ENCODE measurements around the gene SLC22A3.
"Not testable (repeated sequence)": the region's sequence is repeated elsewhere in the genome, so short reads cannot be mapped to it uniquely, and the experiment has no call there.

SLC22A3 gene

DNA sequence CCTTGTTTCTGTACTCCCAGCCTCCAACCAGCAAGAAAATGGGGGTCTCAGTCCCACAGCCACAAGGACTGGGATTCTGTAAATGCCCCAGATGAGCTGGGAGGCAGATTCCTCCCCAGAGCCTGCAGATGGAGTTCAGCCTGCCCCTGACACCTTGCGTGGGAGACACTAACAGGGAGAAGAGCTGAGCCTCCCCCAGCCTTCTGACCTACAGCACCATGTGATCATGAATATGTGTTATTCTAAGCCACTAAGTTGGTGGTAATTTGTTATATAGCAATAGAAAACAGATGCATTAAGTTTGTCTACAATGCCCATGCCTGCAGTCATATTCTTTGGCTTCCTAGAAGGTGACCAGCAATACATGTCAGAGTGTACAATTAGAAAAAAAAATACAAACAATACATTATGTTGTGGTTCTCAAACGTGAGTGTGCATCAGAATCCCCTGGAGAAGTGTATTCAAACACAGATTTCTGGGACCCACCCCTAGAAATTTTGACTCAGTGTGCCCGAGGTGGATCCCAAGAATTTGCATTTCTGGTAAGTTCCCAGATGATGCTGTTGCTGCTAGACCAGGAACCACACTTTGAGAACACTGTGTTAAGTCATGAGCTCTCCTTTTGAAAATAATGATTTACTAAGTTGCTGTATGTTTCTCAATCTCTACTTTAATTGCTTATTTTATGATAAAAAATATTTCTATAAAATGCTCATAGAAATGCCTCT is 39.9 kb downstream of the SLC22A3 start:
- TF ChIP-seq MYC (IDR thresholded peaks at IDR 0.05; ENCODE audit: low read depth, low read length) (no peak), POLR2A (IDR thresholded peaks at IDR 0.05; ENCODE audit: extremely low read depth, insufficient read length) (no peak)
- TF ChIP-seq, protein P1, sequence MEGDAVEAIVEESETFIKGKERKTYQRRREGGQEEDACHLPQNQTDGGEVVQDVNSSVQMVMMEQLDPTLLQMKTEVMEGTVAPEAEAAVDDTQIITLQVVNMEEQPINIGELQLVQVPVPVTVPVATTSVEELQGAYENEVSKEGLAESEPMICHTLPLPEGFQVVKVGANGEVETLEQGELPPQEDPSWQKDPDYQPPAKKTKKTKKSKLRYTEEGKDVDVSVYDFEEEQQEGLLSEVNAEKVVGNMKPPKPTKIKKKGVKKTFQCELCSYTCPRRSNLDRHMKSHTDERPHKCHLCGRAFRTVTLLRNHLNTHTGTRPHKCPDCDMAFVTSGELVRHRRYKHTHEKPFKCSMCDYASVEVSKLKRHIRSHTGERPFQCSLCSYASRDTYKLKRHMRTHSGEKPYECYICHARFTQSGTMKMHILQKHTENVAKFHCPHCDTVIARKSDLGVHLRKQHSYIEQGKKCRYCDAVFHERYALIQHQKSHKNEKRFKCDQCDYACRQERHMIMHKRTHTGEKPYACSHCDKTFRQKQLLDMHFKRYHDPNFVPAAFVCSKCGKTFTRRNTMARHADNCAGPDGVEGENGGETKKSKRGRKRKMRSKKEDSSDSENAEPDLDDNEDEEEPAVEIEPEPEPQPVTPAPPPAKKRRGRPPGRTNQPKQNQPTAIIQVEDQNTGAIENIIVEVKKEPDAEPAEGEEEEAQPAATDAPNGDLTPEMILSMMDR (IDR thresholded peaks at IDR 0.05; ENCODE audit: low read depth, low read length): no peak
- TF ChIP-seq, protein P2, sequence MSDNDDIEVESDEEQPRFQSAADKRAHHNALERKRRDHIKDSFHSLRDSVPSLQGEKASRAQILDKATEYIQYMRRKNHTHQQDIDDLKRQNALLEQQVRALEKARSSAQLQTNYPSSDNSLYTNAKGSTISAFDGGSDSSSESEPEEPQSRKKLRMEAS (IDR thresholded peaks at IDR 0.05; ENCODE audit: low read depth, low read length): no peak
- no peak for DNase-seq (ENCODE audit: low read depth)
- no peak overlapping the region for H3K4me3 ChIP-seq (ENCODE audit: low read depth, low read length)

DNA sequence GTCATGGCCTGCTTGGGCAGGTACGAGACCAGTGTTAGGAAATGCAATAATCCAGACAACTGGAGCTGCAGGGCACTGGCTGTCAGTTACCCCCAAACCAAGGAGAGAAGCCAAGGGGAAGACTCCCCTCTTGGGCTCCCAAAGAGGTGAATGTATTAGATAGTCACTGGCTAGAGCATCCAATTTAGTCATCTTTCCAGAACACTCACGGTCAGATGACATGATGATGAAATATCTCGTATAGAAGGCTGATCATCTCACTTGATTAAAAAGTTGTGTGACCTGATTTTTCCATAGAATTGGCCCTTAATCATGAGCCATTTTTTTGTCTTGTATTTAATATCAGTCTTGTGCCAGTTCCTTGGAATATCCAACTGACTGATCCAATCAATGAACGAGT is 40.7 kb downstream of the SLC22A3 start:
- no peak for DNase-seq (ENCODE audit: low read depth)
- TF ChIP-seq, protein P2 (IDR thresholded peaks at IDR 0.05; ENCODE audit: low read depth, low read length): no peak
- TF ChIP-seq, protein P1 (IDR thresholded peaks at IDR 0.05; ENCODE audit: low read depth, low read length): no peak
- no peak for TF ChIP-seq MYC (IDR thresholded peaks at IDR 0.05; ENCODE audit: low read depth, low read length)
- TF ChIP-seq POLR2A (IDR thresholded peaks at IDR 0.05; ENCODE audit: extremely low read depth, insufficient read length): no peak
- H3K4me3 ChIP-seq (ENCODE audit: low read depth, low read length): no peak overlapping the region

DNA sequence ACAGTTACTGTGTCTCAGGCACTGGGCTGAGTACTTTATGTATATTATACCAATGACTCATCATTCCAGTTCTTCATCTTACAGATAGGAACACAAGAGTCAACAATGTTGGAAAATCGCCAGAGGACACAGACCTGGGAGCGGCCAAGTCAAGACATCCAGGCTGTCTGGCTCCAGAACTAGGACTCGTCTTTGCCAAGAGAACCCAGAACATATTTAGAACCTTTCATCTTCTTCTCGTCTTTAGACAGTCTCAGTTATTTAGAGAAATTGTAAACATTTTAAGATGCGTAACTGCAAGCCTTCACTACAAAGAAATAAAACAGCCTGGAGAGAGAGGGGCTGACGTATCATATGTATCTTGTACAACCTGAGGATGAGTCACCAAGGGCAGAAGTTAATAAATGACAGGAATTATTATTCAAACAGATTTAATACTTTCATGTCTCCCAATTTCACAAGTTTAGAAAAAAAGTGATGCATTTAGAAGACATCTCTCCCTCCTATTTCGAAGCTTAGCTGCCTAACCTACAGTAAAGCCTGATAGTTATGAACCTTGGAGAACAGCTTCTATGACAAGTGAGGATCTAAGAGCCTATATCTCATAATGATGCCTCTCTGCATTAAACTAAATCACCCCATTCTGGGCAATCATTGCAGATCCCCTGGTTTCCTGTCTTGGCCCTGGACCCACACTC is 43.4 kb downstream of the SLC22A3 start:
- no peak overlapping the region for H3K4me3 ChIP-seq (ENCODE audit: low read depth, low read length)
- TF ChIP-seq MYC (IDR thresholded peaks at IDR 0.05; ENCODE audit: low read depth, low read length) (no peak), POLR2A (IDR thresholded peaks at IDR 0.05; ENCODE audit: extremely low read depth, insufficient read length) (no peak)
- TF ChIP-seq, protein P2 (IDR thresholded peaks at IDR 0.05; ENCODE audit: low read depth, low read length): no peak
- TF ChIP-seq, protein P1 (IDR thresholded peaks at IDR 0.05; ENCODE audit: low read depth, low read length): no peak
- no peak for DNase-seq (ENCODE audit: low read depth)

DNA sequence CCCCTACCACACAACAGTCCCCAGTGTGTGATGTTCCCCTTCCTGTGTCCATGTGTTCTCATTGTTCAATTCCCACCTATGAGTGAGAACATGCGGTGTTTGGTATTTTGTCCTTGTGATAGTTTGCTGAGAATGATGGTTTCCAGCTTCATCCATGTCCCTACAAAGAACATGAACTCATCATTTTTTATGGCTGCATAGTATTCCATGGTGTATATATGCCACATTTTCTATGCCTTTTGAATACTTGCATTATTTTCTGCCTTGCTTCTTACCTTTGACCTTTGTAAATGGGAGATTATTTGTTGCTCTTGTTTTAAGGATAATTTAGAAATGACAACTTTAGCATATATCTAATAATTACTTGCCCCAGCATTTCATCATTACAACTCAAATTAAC is 45.3 kb downstream of the SLC22A3 start:
- DNase-seq (ENCODE audit: low read depth); H3K4me3 ChIP-seq (ENCODE audit: low read depth, low read length): not testable (repeated sequence)

DNA sequence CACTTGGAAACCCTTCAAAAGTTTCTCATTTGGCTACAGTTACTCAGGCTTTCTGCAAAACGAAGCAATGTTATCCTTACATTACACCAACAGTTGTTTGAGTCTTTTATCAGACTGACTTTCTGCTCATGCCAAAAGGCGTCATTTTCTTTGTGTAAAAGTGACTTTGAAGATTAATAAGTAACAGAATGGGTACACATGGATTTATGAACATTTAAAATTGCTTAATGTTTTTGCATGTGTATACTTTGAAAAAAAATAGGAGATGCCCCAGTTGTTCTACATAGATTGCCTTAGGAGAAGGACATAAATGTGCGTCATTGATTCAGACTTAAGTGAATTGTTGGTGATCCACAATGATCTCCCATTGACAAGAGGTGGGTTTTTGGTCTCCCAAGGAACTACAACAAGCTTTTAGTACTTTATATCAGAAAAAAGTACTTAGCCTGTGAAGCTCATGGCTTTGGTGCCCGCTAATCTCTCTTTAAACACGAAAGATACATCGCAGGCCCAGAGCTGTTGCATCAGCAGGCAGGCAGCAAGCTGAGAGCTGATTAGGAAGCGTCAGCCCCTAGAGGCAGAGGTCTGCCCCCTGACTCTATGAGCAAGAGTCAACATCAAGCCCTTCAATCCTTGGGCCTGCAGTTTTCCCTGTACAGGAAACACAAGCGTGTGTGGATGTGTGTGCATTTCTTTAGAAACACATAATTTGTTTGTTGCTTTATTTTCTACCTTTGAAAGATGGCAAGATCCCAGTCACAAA is 45.9 kb downstream of the SLC22A3 start:
- DNase-seq (ENCODE audit: low read depth): no peak
- TF ChIP-seq, protein P2 (IDR thresholded peaks at IDR 0.05; ENCODE audit: low read depth, low read length): no peak
- TF ChIP-seq, protein P1 (IDR thresholded peaks at IDR 0.05; ENCODE audit: low read depth, low read length): no peak
- TF ChIP-seq MYC (IDR thresholded peaks at IDR 0.05; ENCODE audit: low read depth, low read length) (no peak), POLR2A (IDR thresholded peaks at IDR 0.05; ENCODE audit: extremely low read depth, insufficient read length) (no peak)
- H3K4me3 ChIP-seq (ENCODE audit: low read depth, low read length): no peak overlapping the region

DNA sequence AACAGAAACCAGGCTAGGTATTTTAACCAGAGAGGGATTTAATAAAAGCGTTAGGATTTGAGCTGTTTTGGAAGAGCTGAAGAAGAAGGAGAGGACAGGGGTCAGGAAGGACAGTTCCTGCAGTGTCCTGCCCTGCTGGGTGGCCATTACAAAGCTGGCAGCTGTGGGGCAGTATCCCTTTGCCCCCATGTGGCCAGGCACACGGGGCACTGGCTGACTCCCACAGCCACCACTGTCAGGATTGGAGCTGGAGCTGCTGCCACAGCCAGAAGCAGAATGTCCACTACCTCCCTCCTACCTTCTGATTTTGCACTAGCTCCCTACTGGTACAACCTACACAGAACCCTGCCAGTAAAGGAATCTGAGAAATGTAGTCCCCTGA is 46.5 kb downstream of the SLC22A3 start:
- H3K4me3 ChIP-seq (ENCODE audit: low read depth, low read length): no peak overlapping the region
- DNase-seq (ENCODE audit: low read depth): no peak
- TF ChIP-seq, protein P2 (IDR thresholded peaks at IDR 0.05; ENCODE audit: low read depth, low read length): no peak
- TF ChIP-seq POLR2A (IDR thresholded peaks at IDR 0.05; ENCODE audit: extremely low read depth, insufficient read length) (no peak), MYC (IDR thresholded peaks at IDR 0.05; ENCODE audit: low read depth, low read length) (no peak)
- TF ChIP-seq, protein P1 (IDR thresholded peaks at IDR 0.05; ENCODE audit: low read depth, low read length): no peak

Measured in NB4 (cell line).